ENCODE results near the gene CPNE4.

CPNE4 gene

DNA sequence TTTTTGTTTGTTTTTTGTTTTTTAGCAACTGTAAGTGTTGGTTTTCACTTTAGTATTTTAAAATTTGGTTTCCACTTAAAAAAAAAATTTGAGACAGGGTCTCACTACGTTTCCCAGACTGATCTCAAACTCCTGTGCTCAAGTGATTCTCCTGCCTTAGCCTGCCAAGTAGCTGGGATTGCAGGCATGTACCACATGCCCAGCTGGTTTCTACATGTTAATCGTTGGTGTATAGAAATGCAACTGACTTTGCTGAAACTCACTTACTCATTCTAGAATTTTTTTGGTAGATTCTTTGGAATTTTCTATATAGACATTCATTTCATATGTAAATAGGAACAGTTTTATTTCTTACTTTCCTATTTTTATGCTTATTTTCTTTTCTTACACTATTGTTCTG lies 287.3 kb downstream of the CPNE4 start:
- POLR2A ChIA-PET (ENCODE audit: low non-redundant PET), result no interaction called here
- TF ChIP-seq, protein P1, sequence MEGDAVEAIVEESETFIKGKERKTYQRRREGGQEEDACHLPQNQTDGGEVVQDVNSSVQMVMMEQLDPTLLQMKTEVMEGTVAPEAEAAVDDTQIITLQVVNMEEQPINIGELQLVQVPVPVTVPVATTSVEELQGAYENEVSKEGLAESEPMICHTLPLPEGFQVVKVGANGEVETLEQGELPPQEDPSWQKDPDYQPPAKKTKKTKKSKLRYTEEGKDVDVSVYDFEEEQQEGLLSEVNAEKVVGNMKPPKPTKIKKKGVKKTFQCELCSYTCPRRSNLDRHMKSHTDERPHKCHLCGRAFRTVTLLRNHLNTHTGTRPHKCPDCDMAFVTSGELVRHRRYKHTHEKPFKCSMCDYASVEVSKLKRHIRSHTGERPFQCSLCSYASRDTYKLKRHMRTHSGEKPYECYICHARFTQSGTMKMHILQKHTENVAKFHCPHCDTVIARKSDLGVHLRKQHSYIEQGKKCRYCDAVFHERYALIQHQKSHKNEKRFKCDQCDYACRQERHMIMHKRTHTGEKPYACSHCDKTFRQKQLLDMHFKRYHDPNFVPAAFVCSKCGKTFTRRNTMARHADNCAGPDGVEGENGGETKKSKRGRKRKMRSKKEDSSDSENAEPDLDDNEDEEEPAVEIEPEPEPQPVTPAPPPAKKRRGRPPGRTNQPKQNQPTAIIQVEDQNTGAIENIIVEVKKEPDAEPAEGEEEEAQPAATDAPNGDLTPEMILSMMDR (conservative IDR thresholded peaks at IDR 0.05; ENCODE audit: low read depth), result no peak
- CTCF ChIA-PET, result interaction anchor here (0.7 kb wide), 1 partner anchor 8 kb away, joined by 3 read pairs; no protein-coding TSS in a partner anchor

DNA sequence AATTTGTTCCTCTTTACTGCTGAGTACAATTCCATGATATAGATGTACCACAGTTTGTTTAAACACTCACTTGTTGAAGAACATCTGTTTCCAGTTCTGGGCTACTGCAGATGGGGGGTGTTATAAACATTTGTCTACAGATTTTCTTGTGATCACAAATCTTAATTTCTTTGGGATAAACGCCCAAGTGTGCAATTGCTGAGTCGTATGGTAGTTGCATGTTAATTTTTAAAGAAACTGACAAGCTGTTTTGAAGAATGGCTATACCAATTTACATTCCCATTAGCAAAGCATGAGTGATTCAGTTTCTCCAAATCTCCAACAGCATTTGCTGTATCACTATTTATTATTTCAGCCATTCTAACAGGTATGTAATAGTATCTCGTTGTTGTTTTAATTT lies 290.0 kb downstream of the CPNE4 start:
- no peak for DNase-seq (ENCODE audit: low spot score)
- POLR2A ChIA-PET (ENCODE audit: low non-redundant PET), result no interaction called here
- no peak overlapping the region for H3K27ac ChIP-seq
- CTCF ChIA-PET, result no interaction called here
- TF ChIP-seq, protein P1 (conservative IDR thresholded peaks at IDR 0.05; ENCODE audit: low read depth), result no peak

More for the DNA sequence above, 287.3 kb downstream of the CPNE4 start:
- H3K27ac ChIP-seq, result no peak overlapping the region
- DNase-seq (ENCODE audit: low spot score), result no peak

DNA sequence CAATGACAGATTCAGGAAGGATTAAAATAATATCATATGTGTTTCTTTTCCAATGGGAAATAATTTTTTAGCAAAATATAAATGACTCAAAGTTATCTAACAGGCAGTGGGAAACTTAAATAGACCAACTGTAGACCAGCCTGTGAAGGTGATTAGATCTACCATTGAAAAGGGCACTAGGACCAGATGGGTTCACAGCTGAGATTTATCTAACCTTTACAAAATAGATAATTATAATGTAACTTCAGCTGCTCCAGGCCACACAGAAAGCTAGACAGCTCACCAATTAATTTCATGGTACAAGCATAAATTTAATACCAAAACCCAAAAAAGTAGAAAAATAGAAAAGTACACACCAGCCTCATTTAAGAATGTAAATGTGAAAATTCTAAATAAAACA lies 291.7 kb downstream of the CPNE4 start:
- ChIA-PET POLR2A (ENCODE audit: low non-redundant PET) (no interaction called here), CTCF (no interaction called here)
- TF ChIP-seq, protein P1 (conservative IDR thresholded peaks at IDR 0.05; ENCODE audit: low read depth), result no peak
- no peak for DNase-seq (ENCODE audit: low spot score)
- H3K27ac ChIP-seq, result no peak overlapping the region

DNA sequence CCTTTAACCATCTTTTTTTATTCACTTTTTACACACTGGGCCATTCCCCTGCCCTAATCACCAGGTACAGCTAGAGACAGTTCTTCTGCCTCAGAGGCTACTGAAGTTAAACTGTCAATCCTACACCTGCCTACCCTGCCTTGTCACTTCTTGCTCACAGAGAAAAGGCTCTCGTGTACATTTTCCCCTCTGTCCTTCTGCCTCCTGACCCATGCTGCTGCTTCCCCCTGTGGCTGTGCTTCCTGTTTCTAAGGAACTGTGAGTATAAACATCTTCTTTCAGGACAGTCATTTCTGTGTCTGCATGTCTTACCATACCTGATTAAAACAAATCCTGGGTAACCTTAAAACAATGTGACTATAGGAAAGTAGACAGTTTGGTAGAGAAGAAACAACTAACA lies 295.6 kb downstream of the CPNE4 start:
- TF ChIP-seq, protein P1 (conservative IDR thresholded peaks at IDR 0.05; ENCODE audit: low read depth), result no peak
- no peak overlapping the region for H3K27ac ChIP-seq
- POLR2A ChIA-PET (ENCODE audit: low non-redundant PET), result no interaction called here
- CTCF ChIA-PET, result no interaction called here
- no peak for DNase-seq (ENCODE audit: low spot score)

DNA sequence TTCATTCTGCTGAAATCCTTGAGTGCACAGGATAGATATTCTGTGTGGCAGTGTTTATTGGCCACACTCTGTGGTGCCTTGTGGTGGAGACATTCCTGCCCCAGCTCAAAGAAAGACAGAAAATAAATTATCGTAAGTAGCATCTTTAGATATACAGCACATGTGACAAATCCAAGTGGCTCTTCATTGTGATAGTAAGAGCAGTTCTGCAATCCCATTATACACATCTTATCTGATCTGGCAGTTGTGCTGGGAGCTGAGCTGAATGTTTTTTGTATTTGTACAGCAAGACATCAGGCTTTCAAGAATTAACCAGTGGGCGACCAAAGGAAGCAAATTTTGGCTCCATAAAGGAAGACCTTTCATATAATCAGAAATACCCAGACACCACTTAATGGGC lies 296.7 kb downstream of the CPNE4 start:
- no peak for DNase-seq (ENCODE audit: low spot score)
- POLR2A ChIA-PET (ENCODE audit: low non-redundant PET), result no interaction called here
- H3K27ac ChIP-seq, result no peak overlapping the region
- TF ChIP-seq, protein P1 (conservative IDR thresholded peaks at IDR 0.05; ENCODE audit: low read depth), result no peak
- CTCF ChIA-PET, result no interaction called here

DNA sequence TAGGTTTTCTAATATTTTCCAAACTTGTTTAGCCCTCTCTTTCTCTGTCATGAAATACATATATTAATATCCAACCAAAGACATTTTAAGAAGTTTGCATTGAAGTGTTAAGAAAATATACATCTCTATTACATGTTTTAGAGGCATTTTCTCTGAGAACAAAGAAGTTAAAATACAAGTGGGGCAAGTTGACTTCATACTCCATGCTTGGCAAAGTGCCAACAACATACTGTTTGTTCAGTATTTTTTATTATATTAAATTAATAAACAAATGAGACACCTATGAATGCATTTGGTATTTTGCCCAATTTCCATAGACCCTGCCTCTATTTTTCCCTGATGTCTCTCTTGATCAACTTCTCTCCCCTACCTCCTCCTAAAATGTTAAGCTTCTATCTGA lies 299.3 kb downstream of the CPNE4 start:
- no peak overlapping the region for H3K27ac ChIP-seq
- no peak for DNase-seq (ENCODE audit: low spot score)
- ChIA-PET CTCF (no interaction called here), POLR2A (ENCODE audit: low non-redundant PET) (no interaction called here)
- TF ChIP-seq, protein P1 (conservative IDR thresholded peaks at IDR 0.05; ENCODE audit: low read depth), result no peak

DNA sequence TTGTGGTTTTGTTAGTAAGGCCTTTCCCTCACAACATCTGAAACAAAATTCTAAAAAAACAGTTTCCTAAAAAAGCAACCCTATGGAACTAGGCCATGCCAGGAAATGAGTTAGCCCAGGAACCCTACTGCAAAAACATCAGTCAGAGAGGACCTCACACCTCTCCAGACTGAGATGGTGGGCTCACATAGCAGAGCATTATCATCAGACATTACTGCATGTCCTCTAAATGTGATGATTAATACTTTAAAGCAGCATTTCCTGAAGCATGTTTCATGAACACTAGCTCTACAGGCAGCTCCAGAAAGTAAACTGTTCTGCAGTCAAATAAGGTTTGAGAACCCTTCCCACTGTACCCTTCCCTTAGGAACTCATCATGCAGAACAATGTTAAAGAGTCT lies 299.7 kb downstream of the CPNE4 start:
- ChIA-PET POLR2A (ENCODE audit: low non-redundant PET) (no interaction called here), CTCF (no interaction called here)
- TF ChIP-seq, protein P1 (conservative IDR thresholded peaks at IDR 0.05; ENCODE audit: low read depth), result no peak
- no peak overlapping the region for H3K27ac ChIP-seq
- no peak for DNase-seq (ENCODE audit: low spot score)

Measured in RWPE1 (cell line).